Measurements from ENCODE around the gene WDR45B. TPM values are rescaled to one million over a fixed set of nuclear protein-coding genes. Genes with fewer than 3 reads are reported as not detected.

The WDR45B gene
- total and polyA plus RNA-seq, 7 experiments from 2014 or later, result 30.5 to 91.6 (median 65.6) TPM

GRCh38 chr17:82638183-82638773 is 10.0 kb downstream of the WDR45B start:
- DNase-seq (no peak), ATAC-seq (no peak)
- H3K4me1 Mint-ChIP-seq, result peaks cover 25 to 58% (median 40%) of the 10 kb centered on the region in 7 donors
- peaks cover 0 to 11% (median 0%) of the 10 kb centered on the region in 11 donors for H3K9me3 Mint-ChIP-seq
- peaks cover 0 to 65% (median 11%) of the 10 kb centered on the region in 3 experiments for H3K36me3 ChIP-seq (ENCODE audit: control insufficient read depth in 2 of 3, insufficient read depth in 3 of 3, low read length in 3 of 3)
- H3K27ac ChIP-seq (ENCODE audit: low read depth, low read length), result no peak overlapping the region
- intact Hi-C loops (cut with micrococcal nuclease), result no loop called here
- H3K36me3 Mint-ChIP-seq, result peaks cover 12 to 45% (median 30%) of the 10 kb centered on the region in 5 donors
- no peaks in the 10 kb centered on the region for H3K9me3 ChIP-seq (ENCODE audit: control insufficient read depth in 2 of 3, low read length in 3 of 3)
- no peaks in the 10 kb centered on the region for H3K27me3 ChIP-seq (ENCODE audit: control insufficient read depth in 2 of 2, insufficient read depth in 2 of 2, low read length in 2 of 2)
- POLR2A ChIA-PET, result no interaction called here
- peaks cover 0 to 4% of the 10 kb centered on the region in 2 donors for H3K4me1 ChIP-seq (ENCODE audit: control insufficient read depth in 2 of 2, insufficient read depth in 2 of 2, low read length in 2 of 2)
- CTCF ChIA-PET, result no interaction called here
- no peaks in the 10 kb centered on the region for H3K27me3 Mint-ChIP-seq
- no peak overlapping the region for H3K27ac Mint-ChIP-seq
- H3K4me3 ChIP-seq (ENCODE audit: low read length), result no peak overlapping the region
- no peak overlapping the region for H3K4me3 Mint-ChIP-seq

GRCh38 chr17:82636626-82637598 is 11.3 kb downstream of the WDR45B start:
- Histone ChIP-seq H3K27ac (ENCODE audit: low read depth, low read length) (no peak overlapping the region), H3K27me3 (ENCODE audit: control insufficient read depth in 2 of 2, insufficient read depth in 2 of 2, low read length in 2 of 2) (no peaks in the 10 kb centered on the region), H3K4me3 (ENCODE audit: low read length) (no peak overlapping the region), H3K36me3 (ENCODE audit: control insufficient read depth in 2 of 3, insufficient read depth in 3 of 3, low read length in 3 of 3) (peaks cover 0 to 57% (median under 1%) of the 10 kb centered on the region in 3 experiments), H3K9me3 (ENCODE audit: control insufficient read depth in 2 of 3, low read length in 3 of 3) (no peaks in the 10 kb centered on the region), H3K4me1 (ENCODE audit: control insufficient read depth in 2 of 2, insufficient read depth in 2 of 2, low read length in 2 of 2) (peaks cover 0 to 4% of the 10 kb centered on the region in 2 donors)
- Mint-ChIP-seq H3K4me3 (peak overlapping the region in 4 of 10 donors; percentile 2 to 48 (median 26)), H3K27ac (peak overlapping the region in 5 of 9 donors; percentile 10 to 89 (median 54)), H3K4me1 (peaks cover 25 to 59% (median 48%) of the 10 kb centered on the region in 7 donors), H3K36me3 (peaks cover 12 to 37% (median 24%) of the 10 kb centered on the region in 5 donors), H3K9me3 (peaks cover 0 to 11% (median 0%) of the 10 kb centered on the region in 11 donors), H3K27me3 (no peaks in the 10 kb centered on the region)
- ATAC-seq, result no peak
- CTCF ChIA-PET, result no interaction called here
- intact Hi-C loops (cut with micrococcal nuclease), result no loop called here
- POLR2A ChIA-PET, result no interaction called here
- no peak for DNase-seq

- peaks cover 0 to 11% (median 0%) of the 10 kb centered on the region in 11 donors for H3K9me3 Mint-ChIP-seq
- CTCF ChIA-PET, result no interaction called here
- intact Hi-C loops (cut with micrococcal nuclease), result no loop called here
- Histone ChIP-seq H3K27ac (ENCODE audit: low read depth, low read length) (no peak overlapping the region), H3K27me3 (ENCODE audit: control insufficient read depth in 2 of 2, insufficient read depth in 2 of 2, low read length in 2 of 2) (no peaks in the 10 kb centered on the region), H3K4me3 (ENCODE audit: low read length) (no peak overlapping the region), H3K4me1 (ENCODE audit: control insufficient read depth in 2 of 2, insufficient read depth in 2 of 2, low read length in 2 of 2) (no peaks in the 10 kb centered on the region), H3K9me3 (ENCODE audit: control insufficient read depth in 2 of 3, low read length in 3 of 3) (no peaks in the 10 kb centered on the region), H3K36me3 (ENCODE audit: control insufficient read depth in 2 of 3, insufficient read depth in 3 of 3, low read length in 3 of 3) (peaks cover 0 to 47% (median 16%) of the 10 kb centered on the region in 3 experiments)
- H3K4me1 Mint-ChIP-seq, result peaks cover 16 to 43% (median 33%) of the 10 kb centered on the region in 7 donors
- ATAC-seq (no peak), DNase-seq (no peak)
- H3K27ac Mint-ChIP-seq, result no peak overlapping the region
- peaks cover 16 to 32% (median 19%) of the 10 kb centered on the region in 5 donors for H3K36me3 Mint-ChIP-seq
- POLR2A ChIA-PET, result no interaction called here
- H3K27me3 Mint-ChIP-seq, result no peaks in the 10 kb centered on the region
- no peak overlapping the region for H3K4me3 Mint-ChIP-seq
Measured at GRCh38 chr17:82633343-82633742, 14.9 kb downstream of the WDR45B start.

GRCh38 chr17:82632451-82632850 is 15.8 kb downstream of the WDR45B start:
- H3K4me1 ChIP-seq (ENCODE audit: control insufficient read depth in 2 of 2, insufficient read depth in 2 of 2, low read length in 2 of 2), result no peaks in the 10 kb centered on the region
- peaks cover 0 to 9% (median 0%) of the 10 kb centered on the region in 11 donors for H3K9me3 Mint-ChIP-seq
- H3K4me3 Mint-ChIP-seq, result no peak overlapping the region
- ATAC-seq (no peak), DNase-seq (no peak)
- no peaks in the 10 kb centered on the region for H3K9me3 ChIP-seq (ENCODE audit: control insufficient read depth in 2 of 3, low read length in 3 of 3)
- H3K4me3 ChIP-seq (ENCODE audit: low read length), result no peak overlapping the region
- peaks cover 20 to 39% (median 31%) of the 10 kb centered on the region in 7 donors for H3K4me1 Mint-ChIP-seq
- intact Hi-C loops (cut with micrococcal nuclease), result no loop called here
- peaks cover 15 to 33% (median 21%) of the 10 kb centered on the region in 5 donors for H3K36me3 Mint-ChIP-seq
- ChIA-PET CTCF (interaction anchor here (0.7 kb wide), 1 partner anchor 238 kb away, joined by 7 read pairs; no protein-coding TSS in a partner anchor), POLR2A (no interaction called here)
- H3K27ac Mint-ChIP-seq, result peak overlapping the region in 1 of 9 donors; percentile 49
- H3K27me3 ChIP-seq (ENCODE audit: control insufficient read depth in 2 of 2, insufficient read depth in 2 of 2, low read length in 2 of 2), result no peaks in the 10 kb centered on the region
- H3K27ac ChIP-seq (ENCODE audit: low read depth, low read length), result no peak overlapping the region
- H3K36me3 ChIP-seq (ENCODE audit: control insufficient read depth in 2 of 3, insufficient read depth in 3 of 3, low read length in 3 of 3), result peaks cover 0 to 52% (median 16%) of the 10 kb centered on the region in 3 experiments
- H3K27me3 Mint-ChIP-seq, result no peaks in the 10 kb centered on the region

- H3K27me3 Mint-ChIP-seq, result no peaks in the 10 kb centered on the region
- CTCF ChIA-PET, result no interaction called here
- DNase-seq, result no peak
- peaks cover 6 to 30% (median 16%) of the 10 kb centered on the region in 5 donors for H3K36me3 Mint-ChIP-seq
- peaks cover 0 to under 1% (median 0%) of the 10 kb centered on the region in 11 donors for H3K9me3 Mint-ChIP-seq
- no peak overlapping the region for H3K27ac Mint-ChIP-seq
- Histone ChIP-seq H3K4me1 (ENCODE audit: control insufficient read depth in 2 of 2, insufficient read depth in 2 of 2, low read length in 2 of 2) (no peaks in the 10 kb centered on the region), H3K36me3 (ENCODE audit: control insufficient read depth in 2 of 3, insufficient read depth in 3 of 3, low read length in 3 of 3) (peaks cover 0 to 54% (median 16%) of the 10 kb centered on the region in 3 experiments), H3K27ac (ENCODE audit: low read depth, low read length) (no peak overlapping the region), H3K27me3 (ENCODE audit: control insufficient read depth in 2 of 2, insufficient read depth in 2 of 2, low read length in 2 of 2) (no peaks in the 10 kb centered on the region), H3K4me3 (ENCODE audit: low read length) (no peak overlapping the region), H3K9me3 (ENCODE audit: control insufficient read depth in 2 of 3, low read length in 3 of 3) (no peaks in the 10 kb centered on the region)
- H3K4me3 Mint-ChIP-seq, result no peak overlapping the region
- intact Hi-C loops (cut with micrococcal nuclease), result no loop called here
- peaks cover 11 to 30% (median 22%) of the 10 kb centered on the region in 7 donors for H3K4me1 Mint-ChIP-seq
- POLR2A ChIA-PET, result interaction anchor here (0.7 kb wide), 1 partner anchor 412 kb away, joined by 3 read pairs; no protein-coding TSS in a partner anchor
- ATAC-seq, result no peak
Measured at GRCh38 chr17:82631544-82631943, 16.7 kb downstream of the WDR45B start.

GRCh38 chr17:82630212-82630611 is 18.0 kb downstream of the WDR45B start:
- Histone ChIP-seq H3K4me1 (ENCODE audit: control insufficient read depth in 2 of 2, insufficient read depth in 2 of 2, low read length in 2 of 2) (no peaks in the 10 kb centered on the region), H3K27me3 (ENCODE audit: control insufficient read depth in 2 of 2, insufficient read depth in 2 of 2, low read length in 2 of 2) (no peaks in the 10 kb centered on the region), H3K9me3 (ENCODE audit: control insufficient read depth in 2 of 3, low read length in 3 of 3) (no peaks in the 10 kb centered on the region), H3K27ac (ENCODE audit: low read depth, low read length) (no peak overlapping the region), H3K4me3 (ENCODE audit: low read length) (no peak overlapping the region), H3K36me3 (ENCODE audit: control insufficient read depth in 2 of 3, insufficient read depth in 3 of 3, low read length in 3 of 3) (peaks cover 0 to 63% (median 16%) of the 10 kb centered on the region in 3 experiments)
- ChIA-PET POLR2A (no interaction called here), CTCF (no interaction called here)
- no peaks in the 10 kb centered on the region for H3K27me3 Mint-ChIP-seq
- peaks cover 9 to 25% (median 17%) of the 10 kb centered on the region in 7 donors for H3K4me1 Mint-ChIP-seq
- no peak for DNase-seq
- H3K27ac Mint-ChIP-seq, result peak overlapping the region in 3 of 9 donors; percentile 22 to 62 (median 23)
- ATAC-seq, result no peak
- intact Hi-C loops (cut with micrococcal nuclease), result no loop called here
- H3K36me3 Mint-ChIP-seq, result peaks cover 4 to 30% (median 17%) of the 10 kb centered on the region in 5 donors
- no peak overlapping the region for H3K4me3 Mint-ChIP-seq
- H3K9me3 Mint-ChIP-seq, result no peaks in the 10 kb centered on the region
